Omental fat pad (tissue), 4 donors: ENCODE data around the gene NPW. TPM values are rescaled to one million over a fixed set of nuclear protein-coding genes. Genes with fewer than 3 reads are reported as not detected.

ENCODE experiments used
- ATAC-seq: fragments of 150-250 bp; one replicate; pipeline ENCODE4 v1.9.1; 2016; ENCODE audit warnings: mild to moderate bottlenecking, moderate library complexity; ENCODE audit not compliant: low FRiP score
- DNase-seq: peaks from one replicate; pipeline ENCODE4 v3.0.0-alpha.2; 2019; ENCODE audit warnings: low spot score
- total RNA-seq, 4 donors: library from RNA; depleted of rRNA; stranded (reverse); fragments of >200 nt; gene quantifications; one replicate each; pipeline ENCODE4 v1.1.0, GENCODE V29; 2016
- TF ChIP-seq, protein P1 (sequence below), 3 donors: fragments of 450-650 bp; IDR thresholded peaks; one replicate each; pipeline ENCODE4 v1.5.1; 2016 to 2017; ENCODE audit warnings: antibody characterized with exemption in 3 of 3, mild to moderate bottlenecking in 3 of 3, moderate library complexity in 2 of 3

NPW gene
- total RNA-seq, 4 donors from 2014 or later, result 0.48 TPM; not detected in 3

DNA sequence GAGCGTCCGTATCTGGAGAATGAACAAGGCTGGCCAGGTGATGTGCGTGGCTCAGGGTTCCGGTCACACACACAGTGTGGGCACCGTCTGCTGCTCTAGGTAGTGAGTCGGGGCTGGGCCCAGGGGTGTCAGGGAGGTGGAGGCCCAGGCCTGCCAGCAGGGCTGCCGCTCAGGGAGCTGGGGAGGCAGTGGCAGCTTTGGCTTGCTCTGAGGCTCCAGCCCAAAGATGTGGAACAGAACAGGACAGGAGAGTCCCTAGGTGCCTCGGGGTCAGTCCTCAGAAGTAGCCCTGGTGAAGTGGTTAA, 43.4 kb upstream of the NPW start:
- ATAC-seq (no peak), DNase-seq (no peak)
- TF ChIP-seq, protein P1, sequence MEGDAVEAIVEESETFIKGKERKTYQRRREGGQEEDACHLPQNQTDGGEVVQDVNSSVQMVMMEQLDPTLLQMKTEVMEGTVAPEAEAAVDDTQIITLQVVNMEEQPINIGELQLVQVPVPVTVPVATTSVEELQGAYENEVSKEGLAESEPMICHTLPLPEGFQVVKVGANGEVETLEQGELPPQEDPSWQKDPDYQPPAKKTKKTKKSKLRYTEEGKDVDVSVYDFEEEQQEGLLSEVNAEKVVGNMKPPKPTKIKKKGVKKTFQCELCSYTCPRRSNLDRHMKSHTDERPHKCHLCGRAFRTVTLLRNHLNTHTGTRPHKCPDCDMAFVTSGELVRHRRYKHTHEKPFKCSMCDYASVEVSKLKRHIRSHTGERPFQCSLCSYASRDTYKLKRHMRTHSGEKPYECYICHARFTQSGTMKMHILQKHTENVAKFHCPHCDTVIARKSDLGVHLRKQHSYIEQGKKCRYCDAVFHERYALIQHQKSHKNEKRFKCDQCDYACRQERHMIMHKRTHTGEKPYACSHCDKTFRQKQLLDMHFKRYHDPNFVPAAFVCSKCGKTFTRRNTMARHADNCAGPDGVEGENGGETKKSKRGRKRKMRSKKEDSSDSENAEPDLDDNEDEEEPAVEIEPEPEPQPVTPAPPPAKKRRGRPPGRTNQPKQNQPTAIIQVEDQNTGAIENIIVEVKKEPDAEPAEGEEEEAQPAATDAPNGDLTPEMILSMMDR (IDR thresholded peaks at IDR 0.05), result no peak

DNA sequence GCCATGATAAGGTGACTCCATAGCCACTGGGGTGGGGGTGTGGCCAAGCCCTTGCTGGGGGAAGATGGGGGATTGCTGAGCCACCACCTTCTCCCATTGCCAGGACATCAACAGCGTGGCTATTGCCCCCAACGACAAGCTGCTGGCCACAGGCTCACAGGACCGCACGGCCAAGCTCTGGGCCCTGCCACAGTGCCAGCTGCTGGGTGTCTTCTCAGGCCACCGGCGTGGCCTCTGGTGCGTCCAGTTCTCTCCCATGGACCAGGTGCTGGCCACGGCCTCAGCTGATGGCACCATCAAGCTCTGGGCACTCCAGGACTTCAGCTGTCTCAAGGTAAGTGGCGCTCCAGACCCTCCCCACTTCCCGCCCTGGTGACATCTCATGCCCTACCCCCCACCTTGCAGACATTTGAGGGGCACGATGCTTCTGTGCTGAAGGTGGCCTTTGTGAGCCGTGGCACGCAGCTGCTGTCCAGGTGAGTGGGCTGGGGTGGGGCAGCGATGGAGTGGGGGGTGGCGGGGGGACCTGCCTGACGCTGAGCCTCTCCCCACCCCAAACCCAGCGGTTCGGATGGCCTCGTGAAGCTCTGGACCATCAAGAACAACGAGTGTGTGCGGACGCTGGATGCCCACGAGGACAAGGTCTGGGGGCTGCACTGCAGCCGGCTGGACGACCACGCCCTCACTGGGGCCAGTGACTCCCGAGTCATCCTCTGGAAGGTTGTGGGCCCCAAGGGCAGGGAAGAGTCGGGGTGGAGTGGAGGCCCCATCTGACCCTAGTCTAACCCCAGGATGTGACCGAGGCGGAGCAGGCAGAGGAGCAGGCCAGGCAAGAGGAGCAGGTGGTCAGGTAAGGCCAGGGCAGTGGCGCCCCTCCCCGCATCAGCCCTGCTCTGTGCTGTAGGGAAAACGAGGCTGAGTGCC, 42.4 kb upstream of the NPW start:
- DNase-seq (no peak), ATAC-seq (no peak)
- TF ChIP-seq, protein P1 (IDR thresholded peaks at IDR 0.05), result no peak

DNA sequence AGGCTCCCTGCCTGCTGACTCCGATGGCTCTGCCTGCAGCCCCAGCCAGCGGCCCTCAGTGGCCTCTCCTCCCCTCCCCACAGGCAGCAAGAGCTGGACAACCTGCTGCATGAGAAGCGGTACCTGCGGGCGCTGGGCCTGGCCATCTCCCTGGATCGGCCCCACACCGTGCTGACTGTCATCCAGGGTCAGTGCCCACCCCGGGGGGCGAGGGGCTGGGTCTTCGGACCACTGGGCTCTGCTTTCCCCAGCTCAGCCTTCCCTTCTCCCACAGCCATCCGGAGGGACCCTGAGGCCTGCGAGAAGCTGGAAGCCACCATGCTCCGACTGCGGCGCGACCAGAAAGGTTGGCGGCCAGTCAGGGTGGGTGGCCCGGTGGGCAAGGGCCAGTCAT, 41.7 kb upstream of the NPW start:
- no peak for ATAC-seq
- TF ChIP-seq, protein P1 (IDR thresholded peaks at IDR 0.05), result no peak
- DNase-seq, result no peak

DNA sequence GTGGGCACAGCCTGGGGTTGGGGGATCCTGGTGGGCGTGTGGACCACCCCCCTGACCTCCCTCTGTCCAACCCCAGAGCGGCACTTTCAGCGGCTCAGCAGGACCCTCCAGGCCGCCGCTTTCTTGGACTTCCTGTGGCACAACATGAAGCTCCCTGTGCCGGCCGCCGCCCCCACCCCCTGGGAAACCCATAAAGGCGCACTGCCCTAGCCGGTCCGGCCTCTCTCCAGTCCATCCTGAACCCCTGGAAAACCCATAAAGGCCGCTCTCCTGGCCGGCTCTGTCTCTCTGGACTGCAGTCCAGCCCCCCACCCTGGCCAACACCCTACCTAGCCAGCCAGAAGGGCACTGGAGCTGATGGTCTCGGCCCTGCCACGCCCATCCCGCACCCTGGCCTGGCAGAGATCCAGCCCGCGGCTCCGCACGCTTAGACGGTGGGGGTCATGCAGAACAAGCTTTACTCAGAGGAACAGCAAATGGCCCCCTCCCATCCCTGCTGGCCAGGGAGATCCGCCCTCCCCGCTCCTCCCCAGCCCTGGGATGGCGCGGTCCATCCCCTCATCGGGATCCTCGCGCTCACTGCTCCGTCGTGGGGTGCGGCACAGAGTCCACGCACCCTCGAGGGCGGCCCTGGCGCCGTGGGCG, 41.0 kb upstream of the NPW start:
- no peak for ATAC-seq
- TF ChIP-seq, protein P1 (IDR thresholded peaks at IDR 0.05), result no peak

DNA sequence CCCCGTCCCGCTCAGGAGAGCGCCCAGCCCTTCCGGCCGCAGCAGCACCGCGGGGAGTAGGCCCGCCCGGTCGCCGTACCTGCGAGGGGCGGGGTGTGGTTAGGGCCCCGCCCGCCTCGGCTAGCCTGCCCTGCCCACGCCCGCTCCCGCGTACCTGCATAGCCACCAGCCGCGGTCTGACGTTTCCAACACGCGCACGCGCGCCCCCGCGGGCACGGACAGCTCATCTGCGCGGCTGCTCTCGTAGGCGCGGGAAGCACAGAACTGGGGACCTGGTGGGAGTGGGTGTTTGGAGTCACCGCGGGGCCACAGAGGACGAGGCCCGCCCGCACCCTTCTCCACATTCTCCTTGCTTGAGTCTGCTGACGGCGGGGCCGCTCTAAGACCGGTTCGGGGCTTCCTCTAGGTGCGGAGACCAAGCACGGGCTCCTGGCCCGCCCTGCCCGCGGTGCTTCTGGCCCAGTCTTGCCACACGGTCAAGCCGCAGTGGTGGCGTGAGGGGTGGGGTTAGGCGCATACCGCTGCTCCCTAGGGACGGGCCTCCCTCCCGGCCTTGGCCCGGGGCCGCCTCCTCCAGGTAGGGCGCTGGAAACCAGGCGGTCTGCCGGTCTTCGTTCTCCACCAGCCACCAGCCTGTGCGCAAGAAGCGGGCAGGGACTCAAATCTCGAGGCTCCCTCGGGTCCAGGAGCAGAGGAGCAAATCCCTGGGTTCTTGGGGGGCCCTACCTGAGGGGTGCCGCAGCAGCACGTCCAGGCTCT, 40.1 kb upstream of the NPW start:
- no peak for ATAC-seq

More for the DNA sequence above, 41.0 kb upstream of the NPW start:
- DNase-seq, result no peak

DNA sequence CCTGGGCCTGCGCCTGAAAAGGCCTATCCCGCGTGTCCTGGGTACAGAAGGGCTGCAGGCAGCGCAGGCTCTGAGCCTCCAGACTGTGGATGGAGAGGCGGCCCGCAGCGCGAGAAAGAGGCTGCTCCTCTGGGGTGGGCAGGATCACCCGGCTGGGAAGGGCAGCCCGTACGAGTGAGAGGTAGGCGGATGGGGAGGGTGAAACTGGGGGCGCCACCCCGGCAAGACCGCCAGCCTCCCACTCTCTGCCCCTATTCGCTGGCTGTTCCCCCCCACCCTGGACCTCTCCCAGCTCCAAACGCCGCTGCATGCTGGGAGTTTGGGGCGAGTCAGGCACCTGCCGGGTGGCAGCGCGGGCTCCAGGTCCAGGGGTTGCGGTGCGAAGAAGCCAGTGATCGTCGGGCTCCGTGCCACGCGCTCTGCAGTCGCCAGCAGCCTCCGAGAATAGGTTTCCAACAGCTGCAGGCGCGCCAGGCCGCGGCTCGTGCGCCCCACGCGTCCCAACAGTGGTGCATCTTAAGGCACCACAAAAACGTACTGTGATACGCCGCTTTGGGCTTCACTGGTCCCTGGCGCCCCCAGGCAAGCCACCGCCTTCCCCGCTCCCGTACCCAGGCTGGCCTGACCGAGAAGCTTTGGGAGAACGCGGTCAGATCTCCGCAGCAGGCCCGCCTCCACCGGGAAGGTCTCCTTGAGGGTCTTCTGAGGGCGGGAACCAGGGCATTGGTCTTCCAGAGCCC, 39.4 kb upstream of the NPW start:
- no peak for ATAC-seq

More for the DNA sequence above, 40.1 kb upstream of the NPW start:
- no peak for DNase-seq
- TF ChIP-seq, protein P1 (IDR thresholded peaks at IDR 0.05), result no peak

More for the DNA sequence above, 39.4 kb upstream of the NPW start:
- TF ChIP-seq, protein P1 (IDR thresholded peaks at IDR 0.05), result no peak
- DNase-seq, result no peak
